Measurements from ENCODE around the gene ZNF516. TPM values are rescaled to one million over a fixed set of nuclear protein-coding genes. Genes with fewer than 3 reads are reported as not detected.

Gene ZNF516
- total RNA-seq, 1 experiment from 2014 or later = 16.6 TPM

DNA sequence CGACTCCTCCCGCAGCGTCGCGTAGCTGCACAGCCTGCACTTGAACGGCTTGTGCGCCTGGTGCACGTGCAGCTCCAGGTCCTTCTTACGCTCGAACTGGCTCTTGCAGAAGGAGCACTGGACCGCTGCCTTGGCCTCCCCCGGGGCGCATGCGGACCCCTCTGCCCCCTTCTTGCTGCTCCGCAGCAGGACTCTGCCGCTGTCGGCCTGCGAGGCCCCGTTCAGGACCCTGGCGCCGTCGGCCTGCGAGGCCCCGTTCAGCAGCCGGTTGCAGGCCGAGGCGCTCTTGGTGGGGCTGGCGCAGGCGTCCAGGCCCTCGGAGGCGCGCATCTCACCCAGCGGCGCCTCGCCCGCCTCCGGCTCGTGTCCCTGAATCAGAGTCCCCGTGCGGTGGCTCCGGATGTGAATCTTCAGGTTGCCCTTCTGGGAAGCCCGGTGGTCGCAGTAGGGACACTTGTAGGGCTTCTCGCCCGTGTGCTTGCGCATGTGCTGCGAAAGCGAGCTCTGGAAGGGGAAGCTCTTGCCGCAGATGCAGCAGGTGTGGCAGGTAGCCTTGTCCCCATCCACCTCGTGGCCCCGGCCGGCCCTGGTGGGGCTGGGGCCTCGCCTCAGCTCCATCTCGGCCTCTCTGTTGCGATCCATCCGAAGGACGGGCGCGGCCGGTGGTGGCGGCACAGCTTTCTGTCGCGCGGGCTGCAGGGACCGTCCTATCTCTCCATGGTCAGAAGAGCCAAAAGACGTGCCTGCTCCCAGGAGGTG, 52.5 kb downstream of the ZNF516 start:
- in situ Hi-C loops (cut with HindIII; ENCODE audit: low pct_unique_long_range_greater_than_20kb, low sequenced_read_pairs) = no loop called here
- no peak for DNase-seq (ENCODE audit: low read depth, low spot score)

DNA sequence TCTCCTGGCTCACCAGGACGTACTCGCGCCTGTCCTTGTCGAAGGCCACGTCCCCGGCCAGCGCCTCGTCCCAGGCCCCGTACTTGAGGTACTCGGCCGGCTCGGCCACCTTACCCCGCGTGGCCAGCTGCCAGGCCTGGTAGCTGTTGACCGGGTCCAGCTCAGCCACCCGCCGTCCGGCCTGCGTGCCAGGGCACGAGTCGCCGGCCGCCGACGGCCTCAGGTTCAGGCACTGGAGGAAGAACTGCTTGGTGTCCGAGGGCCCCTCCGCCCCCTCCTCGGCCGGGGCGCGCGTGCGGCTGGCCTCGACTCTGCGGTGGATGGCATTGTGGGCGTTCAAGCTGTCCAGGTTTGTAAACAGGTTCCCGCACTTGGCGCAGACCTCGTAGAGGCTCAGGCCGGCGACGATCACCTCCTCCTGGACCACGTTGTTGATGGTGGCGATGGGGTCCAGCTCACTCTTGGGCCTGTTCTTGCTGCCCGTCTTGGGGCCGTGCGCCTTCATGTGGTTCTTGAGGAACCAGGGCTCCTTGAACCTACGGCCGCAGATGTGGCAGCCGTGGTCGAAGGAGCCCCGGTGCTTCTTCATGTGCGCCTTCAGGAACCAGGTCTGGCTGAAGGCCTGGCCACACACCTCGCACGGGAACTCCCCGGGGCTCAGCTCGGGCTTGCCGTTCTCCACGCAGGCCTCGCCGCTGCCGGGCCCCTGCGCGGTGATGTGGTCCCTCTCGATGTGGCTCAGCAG, 53.2 kb downstream of the ZNF516 start:
- DNase-seq (ENCODE audit: low read depth, low spot score) = no peak
- in situ Hi-C loops (cut with HindIII; ENCODE audit: low pct_unique_long_range_greater_than_20kb, low sequenced_read_pairs) = no loop called here

DNA sequence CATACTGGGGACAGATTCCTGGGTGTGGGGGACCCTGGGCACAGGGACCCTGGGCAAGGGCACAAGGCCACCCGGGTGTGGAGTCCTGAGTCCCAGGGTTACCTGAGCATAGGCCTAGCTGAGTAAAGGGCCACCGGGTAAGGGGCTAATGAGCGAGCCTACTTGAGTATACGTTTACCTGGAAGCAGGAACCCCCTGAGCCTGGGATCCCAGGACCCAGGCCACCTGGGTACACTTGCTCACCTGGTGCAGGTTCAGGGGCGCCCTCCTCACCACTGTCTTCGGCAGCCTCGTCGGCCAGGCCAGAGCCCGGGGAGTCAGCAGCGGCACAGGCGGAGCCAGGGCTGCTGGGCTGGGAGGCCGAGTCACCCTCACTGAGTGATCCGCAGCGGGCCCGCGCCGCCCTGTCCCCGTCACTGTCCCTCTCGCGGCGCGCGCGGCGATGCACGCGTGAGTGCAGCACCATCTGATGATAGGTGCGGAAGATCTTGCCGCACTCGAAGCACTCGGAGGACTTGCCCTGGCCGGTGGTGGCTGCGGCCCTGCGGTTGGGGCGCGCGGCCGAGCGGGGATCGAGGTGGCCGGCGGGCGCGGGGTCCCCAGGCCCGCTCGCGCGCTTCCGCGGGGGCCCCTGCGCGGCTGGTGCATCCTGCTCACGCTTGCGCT, 53.9 kb downstream of the ZNF516 start:
- in situ Hi-C loops (cut with HindIII; ENCODE audit: low pct_unique_long_range_greater_than_20kb, low sequenced_read_pairs) = no loop called here
- no peak for DNase-seq (ENCODE audit: low read depth, low spot score)

DNA sequence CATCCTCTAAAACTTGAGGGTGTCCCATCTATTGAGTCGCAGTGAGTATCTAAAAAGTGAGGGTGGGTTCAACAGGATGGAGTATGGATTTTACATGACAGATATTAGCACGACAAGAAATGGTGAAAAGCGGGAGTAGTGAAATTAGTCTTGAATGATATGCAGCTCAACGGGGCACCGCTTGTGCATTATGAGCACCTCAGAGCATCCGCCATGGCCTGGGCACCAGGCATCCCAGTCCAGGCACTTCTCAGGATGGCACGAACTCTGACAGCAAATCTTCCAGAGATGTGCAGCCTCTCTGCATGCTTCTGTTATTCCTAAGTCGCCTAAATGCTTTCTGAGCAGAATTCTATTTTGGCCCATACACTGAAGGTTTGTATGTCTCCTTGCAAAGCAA, 57.1 kb downstream of the ZNF516 start:
- in situ Hi-C loops (cut with HindIII; ENCODE audit: low pct_unique_long_range_greater_than_20kb, low sequenced_read_pairs) = no loop called here

DNA sequence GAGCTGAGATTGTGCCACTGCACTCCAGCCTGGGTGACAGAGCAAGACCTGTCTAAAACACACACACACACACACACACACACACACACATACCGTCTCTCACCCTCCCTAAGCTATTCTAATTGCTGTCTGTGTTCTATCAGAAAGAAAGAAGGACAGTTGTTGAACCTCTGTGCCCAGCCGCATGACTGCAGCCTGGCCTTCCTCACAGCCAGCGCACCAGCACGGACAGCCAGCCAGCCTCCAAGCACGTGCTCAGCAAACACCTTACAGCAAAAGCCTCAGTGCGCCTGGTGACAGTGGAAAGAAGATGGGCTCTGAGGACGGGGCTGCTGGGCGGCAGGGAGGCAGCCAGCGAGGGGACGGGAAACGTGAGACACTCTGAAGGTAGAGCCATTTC, 58.0 kb downstream of the ZNF516 start:
- in situ Hi-C loops (cut with HindIII; ENCODE audit: low pct_unique_long_range_greater_than_20kb, low sequenced_read_pairs) = no loop called here
- no peak for DNase-seq (ENCODE audit: low read depth, low spot score)

More for the DNA sequence above, 57.1 kb downstream of the ZNF516 start:
- DNase-seq (ENCODE audit: low read depth, low spot score) = no peak

DNA sequence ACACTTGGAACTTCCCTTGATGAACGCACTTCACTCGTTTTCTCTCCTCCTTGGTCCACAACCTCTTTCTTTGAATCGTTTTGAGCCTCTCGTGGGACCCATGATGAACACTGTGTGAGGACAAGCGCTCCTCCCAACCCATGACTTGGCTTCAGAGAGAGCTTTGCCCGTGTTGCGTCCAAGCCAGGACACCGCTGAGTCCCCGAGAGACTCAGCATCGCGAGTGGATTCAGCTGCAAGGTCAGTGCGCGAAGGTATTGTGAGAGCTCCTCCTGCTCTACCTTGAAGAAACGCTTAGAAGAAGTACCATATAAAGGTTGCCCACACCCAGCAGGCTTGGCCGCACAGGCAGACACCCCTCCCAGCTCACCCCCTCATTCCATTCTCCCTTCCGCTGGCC, 58.7 kb downstream of the ZNF516 start:
- no peak for DNase-seq (ENCODE audit: low read depth, low spot score)
- in situ Hi-C loops (cut with HindIII; ENCODE audit: low pct_unique_long_range_greater_than_20kb, low sequenced_read_pairs) = no loop called here

DNA sequence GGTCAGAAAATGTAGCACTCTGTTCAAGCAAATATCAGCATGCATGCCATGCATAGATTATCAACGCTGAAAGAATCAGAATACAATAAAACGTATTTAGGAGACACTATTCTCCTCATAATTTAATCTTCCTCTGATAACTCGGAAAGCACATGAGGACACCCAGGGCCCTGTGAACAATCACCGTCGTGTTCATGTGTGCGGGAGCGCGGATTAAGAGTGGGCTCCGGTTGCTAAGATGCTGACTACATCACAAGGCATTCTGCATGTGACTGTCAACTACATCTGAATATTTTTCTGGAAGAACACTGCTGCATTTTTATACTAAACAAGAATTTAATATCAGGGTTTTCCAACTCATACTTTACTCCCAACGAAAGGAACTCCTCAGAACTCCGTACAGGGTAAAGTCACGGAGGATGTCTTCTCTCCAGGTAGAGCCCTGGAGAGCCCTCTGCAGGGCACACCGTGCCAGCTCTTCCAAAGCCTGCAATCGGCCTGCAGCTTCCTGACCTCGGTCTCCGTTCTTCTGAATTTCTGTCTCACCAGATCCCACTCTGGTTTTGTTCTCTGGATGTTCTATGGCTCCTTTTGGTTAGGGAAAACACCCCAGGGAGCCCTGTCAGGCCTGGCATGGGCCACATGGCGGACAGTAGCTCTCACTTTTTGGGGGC, 59.6 kb downstream of the ZNF516 start:
- in situ Hi-C loops (cut with HindIII; ENCODE audit: low pct_unique_long_range_greater_than_20kb, low sequenced_read_pairs) = no loop called here
- DNase-seq (ENCODE audit: low read depth, low spot score) = no peak

DNA sequence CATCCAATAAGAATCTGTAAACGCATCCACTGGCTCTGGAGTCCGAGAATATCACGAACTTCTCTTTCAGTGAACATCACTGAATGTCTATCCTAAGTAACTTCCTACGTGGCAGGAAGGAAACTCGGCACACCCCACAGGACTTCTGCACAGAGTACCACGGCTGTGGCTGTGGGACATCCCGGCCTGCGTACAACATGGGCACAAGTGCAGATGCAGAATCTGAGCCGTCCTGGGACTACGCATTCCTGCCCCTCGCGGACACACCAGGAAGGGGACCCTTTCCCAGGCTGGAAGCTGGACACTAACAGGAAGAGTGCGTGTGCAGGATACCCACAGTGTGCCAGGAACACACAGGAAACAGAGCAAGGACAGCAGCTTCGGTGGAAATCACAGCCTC, 60.6 kb downstream of the ZNF516 start:
- DNase-seq (ENCODE audit: low read depth, low spot score) = no peak
- in situ Hi-C loops (cut with HindIII; ENCODE audit: low pct_unique_long_range_greater_than_20kb, low sequenced_read_pairs) = no loop called here

DNA sequence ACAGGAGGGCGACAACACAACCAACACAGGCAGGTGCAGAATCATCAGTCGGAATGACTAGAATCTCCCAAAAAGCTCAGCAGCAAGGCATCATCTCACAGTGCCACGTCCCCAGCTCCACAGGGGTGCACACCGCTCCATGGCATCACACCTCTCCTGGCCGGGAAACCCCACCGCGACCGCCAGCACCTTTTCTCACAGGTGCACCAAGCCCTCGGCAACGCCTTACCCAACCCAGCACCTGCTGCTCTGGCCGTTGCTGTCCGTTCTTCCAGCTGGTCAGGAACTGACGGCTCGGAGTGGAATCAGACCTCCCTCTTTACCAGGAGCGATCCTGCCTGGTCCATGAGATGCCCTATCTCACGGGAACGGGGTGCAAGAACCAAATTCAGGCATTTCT, 61.3 kb downstream of the ZNF516 start:
- no peak for DNase-seq (ENCODE audit: low read depth, low spot score)
- in situ Hi-C loops (cut with HindIII; ENCODE audit: low pct_unique_long_range_greater_than_20kb, low sequenced_read_pairs) = no loop called here

DNA sequence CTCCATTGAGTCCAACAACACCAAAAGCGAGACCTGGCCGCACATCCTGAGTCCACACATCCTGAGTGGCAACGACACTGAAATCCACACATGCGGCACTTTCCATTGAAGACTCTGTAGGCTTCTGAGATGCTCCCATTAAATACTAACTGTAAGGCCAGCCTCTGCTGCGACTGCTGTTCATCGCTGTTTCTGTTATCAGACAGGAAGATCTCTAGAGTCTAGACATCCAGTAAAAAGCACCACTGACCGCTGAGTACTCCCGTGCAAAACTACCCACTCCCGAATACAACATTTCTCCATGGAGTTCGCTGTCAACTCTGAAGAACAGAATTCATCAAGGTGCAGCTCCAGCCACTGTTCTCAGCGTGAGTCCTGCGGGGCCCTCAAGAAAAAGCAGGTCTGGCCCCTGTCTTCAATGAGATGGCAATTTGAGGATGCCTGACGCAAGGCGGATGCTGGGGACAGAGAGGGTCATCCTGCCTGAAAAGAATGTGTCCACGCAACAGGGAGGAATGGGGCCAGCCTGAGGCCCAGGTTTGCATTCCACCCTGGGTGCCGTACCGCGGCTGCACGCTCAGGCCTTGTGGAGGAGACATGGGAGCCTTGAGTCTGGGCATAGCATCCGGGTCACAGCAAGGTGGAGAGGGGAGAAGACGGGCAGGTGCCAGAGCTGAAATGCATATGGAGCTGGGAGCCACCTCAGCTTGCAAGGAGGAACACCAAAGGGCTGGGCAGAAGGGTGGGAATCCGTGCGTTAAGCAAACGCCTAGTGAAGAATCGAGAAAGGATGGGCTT, 61.9 kb downstream of the ZNF516 start:
- in situ Hi-C loops (cut with HindIII; ENCODE audit: low pct_unique_long_range_greater_than_20kb, low sequenced_read_pairs) = no loop called here
- no peak for DNase-seq (ENCODE audit: low read depth, low spot score)

DNA sequence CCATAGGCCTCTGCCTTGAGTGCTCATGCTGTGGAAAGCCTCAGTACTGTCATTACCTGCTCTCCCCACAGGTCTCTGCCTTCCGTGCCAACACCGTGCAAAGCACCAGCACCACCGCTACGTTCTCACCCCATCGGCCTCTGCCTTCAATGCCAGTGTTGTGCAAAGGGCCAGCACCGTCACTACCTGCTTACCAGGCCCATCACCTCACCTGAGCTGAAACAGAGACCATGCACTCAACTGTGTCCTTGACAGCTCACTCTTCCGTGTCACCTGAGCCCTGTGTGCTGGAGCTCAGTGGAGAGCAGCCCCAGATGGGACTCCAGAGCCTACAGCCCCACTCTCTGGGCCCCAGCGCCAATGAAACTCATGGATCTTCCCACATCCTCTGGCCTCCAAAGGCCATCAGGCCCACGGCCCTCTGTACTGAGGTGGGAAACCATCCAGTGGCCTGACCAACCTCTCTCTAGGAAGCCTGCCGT, 62.7 kb downstream of the ZNF516 start:
- DNase-seq (ENCODE audit: low read depth, low spot score) = no peak
- in situ Hi-C loops (cut with HindIII; ENCODE audit: low pct_unique_long_range_greater_than_20kb, low sequenced_read_pairs) = no loop called here

DNA sequence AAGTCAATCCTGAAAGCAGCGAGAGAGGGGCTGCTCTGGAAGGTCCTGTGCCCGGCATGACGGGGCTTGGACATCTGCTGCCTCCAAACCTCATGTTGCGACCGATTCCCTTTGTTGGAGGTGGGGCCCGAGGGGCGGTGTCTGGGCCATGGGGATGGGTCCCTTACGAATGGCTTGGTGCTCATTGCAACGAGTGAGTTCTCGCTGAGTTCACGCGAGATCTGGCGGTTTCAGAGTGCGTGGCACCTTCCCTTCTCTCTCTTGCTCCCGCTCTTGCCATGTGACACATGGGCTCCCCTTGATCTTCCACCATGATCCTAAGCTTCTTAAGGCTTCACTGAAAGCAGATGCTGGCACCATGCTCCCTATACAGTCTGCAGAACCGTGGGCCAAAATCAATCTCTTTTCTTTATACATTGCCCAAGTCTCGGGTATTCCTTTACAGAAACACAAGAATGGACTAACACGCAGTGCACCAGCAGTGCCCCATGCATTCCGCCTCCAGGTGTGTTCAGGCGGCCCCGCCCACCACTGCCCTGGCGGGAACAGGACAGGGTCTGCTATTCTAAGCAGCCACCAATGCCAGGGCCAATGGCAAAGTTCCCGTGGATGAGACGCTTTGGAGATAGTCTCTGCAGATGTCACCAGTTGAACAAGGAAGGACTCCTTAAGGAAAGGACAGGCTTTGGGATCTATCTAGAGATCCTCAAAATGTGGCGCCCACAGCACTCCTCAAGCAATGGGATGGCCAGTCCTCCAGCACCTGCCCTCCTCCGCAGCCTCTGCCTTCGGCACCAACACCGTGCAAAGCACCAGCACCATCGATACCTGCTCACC, 63.4 kb downstream of the ZNF516 start:
- in situ Hi-C loops (cut with HindIII; ENCODE audit: low pct_unique_long_range_greater_than_20kb, low sequenced_read_pairs) = no loop called here
- DNase-seq (ENCODE audit: low read depth, low spot score) = no peak

DNA sequence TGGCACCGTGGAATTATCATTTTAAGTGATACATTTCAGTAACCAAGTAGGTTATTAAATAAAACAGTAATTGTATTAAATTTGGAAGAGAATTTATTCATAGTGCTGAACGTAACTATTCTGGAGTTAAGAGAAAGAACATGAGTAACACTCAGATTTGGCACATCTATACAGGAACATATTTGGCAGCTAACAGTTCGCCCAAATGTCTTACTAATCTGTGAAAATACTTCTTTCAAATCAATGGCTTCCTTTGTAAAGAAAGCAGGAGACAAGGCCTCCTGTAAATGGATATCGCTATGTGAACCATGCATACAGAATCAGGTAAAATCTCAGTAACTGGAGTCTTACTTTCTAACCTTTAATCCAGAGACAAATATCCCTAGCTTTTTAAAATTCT, 64.4 kb downstream of the ZNF516 start:
- DNase-seq (ENCODE audit: low read depth, low spot score) = no peak
- in situ Hi-C loops (cut with HindIII; ENCODE audit: low pct_unique_long_range_greater_than_20kb, low sequenced_read_pairs) = no loop called here

DNA sequence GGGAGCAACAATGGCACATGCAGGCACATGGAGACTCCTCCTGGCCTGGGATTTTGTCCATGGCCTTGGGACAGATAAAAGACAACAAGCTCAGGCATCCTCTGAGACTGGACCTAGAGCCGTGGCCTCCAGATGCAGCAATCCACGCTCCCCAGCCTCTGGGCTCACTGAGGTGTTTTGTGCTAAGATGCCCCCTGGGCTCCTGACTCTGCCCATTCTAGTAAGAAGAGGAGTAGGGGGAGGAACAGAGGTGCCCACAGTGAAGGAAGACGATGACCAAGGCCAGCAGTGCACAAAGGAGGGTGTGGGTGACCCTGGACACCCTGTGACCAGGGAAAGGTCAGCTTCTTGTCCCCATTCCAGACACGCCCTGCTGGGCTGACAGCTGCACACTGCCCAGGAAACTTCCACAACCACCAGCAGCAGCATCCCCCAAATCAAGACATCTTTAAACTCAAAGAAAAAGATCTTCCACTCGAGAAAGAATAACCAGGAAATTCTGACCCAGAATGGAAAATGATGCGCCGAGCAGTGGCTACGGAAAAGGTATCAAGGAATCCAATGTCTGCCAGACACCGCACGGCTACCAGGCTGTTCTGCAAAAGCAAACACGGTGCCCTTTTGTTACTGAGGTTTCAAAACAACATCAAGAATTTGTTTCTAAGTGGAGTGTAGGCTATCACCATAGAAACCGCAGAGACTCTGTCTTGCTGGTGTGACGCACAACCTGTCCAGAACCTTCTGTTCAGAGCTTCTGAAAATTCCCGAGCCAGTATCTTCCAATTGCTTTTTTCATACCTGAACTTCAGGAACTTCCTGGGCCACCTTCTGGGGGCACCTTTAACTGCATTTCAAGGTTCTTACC, 65.5 kb downstream of the ZNF516 start:
- no peak for DNase-seq (ENCODE audit: low read depth, low spot score)
- in situ Hi-C loops (cut with HindIII; ENCODE audit: low pct_unique_long_range_greater_than_20kb, low sequenced_read_pairs) = no loop called here

DNA sequence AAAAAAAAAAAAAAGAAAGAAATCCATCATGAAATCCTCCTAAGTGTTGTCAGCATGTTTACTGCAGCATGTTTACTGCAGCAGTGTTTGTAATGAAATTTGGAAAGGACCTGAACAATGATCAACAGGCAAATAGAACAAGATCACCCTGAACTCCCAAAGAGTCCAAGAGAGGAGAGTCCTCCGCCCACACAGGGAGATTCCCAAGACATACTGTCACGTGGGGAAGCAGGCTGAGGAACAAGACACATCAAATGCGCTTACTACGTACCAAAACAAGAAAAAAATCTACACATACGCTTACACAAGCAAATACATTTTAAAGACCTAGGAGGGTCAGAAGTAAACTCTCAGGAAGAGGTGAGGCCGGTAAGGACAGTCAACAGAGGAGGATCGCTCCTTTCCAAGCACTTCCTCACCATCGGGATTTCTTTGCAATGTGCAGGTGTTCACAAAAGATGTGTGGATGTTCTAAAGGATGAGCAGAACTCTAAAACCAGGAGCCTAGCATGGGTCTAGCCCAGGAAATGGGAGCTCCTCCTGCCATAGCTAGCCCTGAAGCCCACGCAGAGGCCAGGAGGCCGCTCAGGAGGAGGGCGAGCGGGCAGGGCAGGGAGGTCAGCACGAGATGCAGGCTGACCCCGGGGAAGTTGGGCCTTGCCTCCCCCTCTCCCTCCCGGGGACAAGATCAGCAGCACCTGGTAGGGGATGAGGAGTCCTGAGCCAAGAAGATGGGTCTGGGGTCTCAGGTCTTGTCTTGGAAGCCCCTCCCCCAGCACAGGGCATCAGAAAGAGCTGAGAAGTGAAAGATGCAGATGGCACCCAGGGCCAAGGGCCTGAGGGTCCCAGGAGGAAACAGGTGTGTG, 66.4 kb downstream of the ZNF516 start:
- DNase-seq (ENCODE audit: low read depth, low spot score) = no peak
- in situ Hi-C loops (cut with HindIII; ENCODE audit: low pct_unique_long_range_greater_than_20kb, low sequenced_read_pairs) = no loop called here
